ENCODE data around the gene ELMO2. TPM values are rescaled to one million over a fixed set of nuclear protein-coding genes. Genes with fewer than 3 reads are reported as not detected.
A peak's percentile ranks its signal among the peaks of the same experiment; 100 is the strongest.

ELMO2 gene
- total and polyA plus RNA-seq, 9 of the 15 experiments (the other 6 are each of a cell fraction or from before 2014, with no cell fraction given), result 7.5 to 21.5 (median 15.9) TPM

- ChIA-PET CTCF (ENCODE audit: low intra/inter-chr PET ratio) (interaction anchor here (0.6 to 1.5 kb wide), 7 partner anchors 11 to 380 kb away, joined by 3 to 12 read pairs (median 4); partner anchors contain the start of gene CDH22), POLR2A (interaction anchor here (0.7 to 1.9 kb wide), 6 partner anchors 10 to 113 kb away, joined by 3 to 6 read pairs (median 4); no protein-coding TSS in a partner anchor)
- no peaks in the 10 kb centered on the region for H3K9me3 ChIP-seq (replicated peaks; ENCODE audit: control insufficient read depth, insufficient read depth, low read depth, low read length)
- 49% methylated on average over 11 of the region's 12 CpGs for WGBS (ENCODE audit: insufficient coverage, low coverage, missing lambda C conversion rate)
- no peak overlapping the region for H3K4me3 ChIP-seq
- no TSS peak for BruUV-seq (replicated peaks)
- no peak overlapping the region for H2AFZ ChIP-seq (ENCODE audit: low read depth, low read length)
- ATAC-seq, result peak; percentile 81
- peak; percentile 73 for FAIRE-seq
- H3K79me2 ChIP-seq (ENCODE audit: control insufficient read depth, insufficient read depth, low read length), result no peaks in the 10 kb centered on the region
- H3K27me3 ChIP-seq (ENCODE audit: control insufficient read depth in 2 of 2, insufficient read depth in 2 of 2, low read length in 2 of 2), result 0 out of 5 replicates have a peak, but pooled peaks cover 0 to under 1% of the 10 kb centered on the region in 2 experiments
- no peak overlapping the region for H3K27ac ChIP-seq (ENCODE audit: extremely low read depth, low read depth, low read length)
- in situ Hi-C loops (cut with MboI) (no loop called here), intact Hi-C loops (cut with micrococcal nuclease) (loop anchor here (1.0 kb wide), 1 partner anchor 42 kb away; no protein-coding TSS in a partner anchor)
- peak; percentile 73 to 81 (median 81) for DNase-seq (ENCODE audit: extremely low read depth in 1 of 4, low spot score in 3 of 4)
- H4K20me1 ChIP-seq (replicated peaks; ENCODE audit: control insufficient read depth, insufficient read depth, low read length), result peaks cover 10% of the 10 kb centered on the region
- H3K36me3 ChIP-seq (ENCODE audit: control insufficient read depth, insufficient read depth, low read length), result peaks cover 36% of the 10 kb centered on the region; the same call in 2 of the 3 replicates
- H3K4me1 ChIP-seq (replicated peaks in 1 of 2; ENCODE audit: control insufficient read depth in 2 of 2, insufficient read depth in 2 of 2, low read length in 2 of 2), result peaks cover 24 to 34% of the 10 kb centered on the region in 2 experiments
- H3K9me1 ChIP-seq (ENCODE audit: control insufficient read depth, insufficient read depth, low read length), result peaks cover 2% of the 10 kb centered on the region
- no peak overlapping the region for H3K4me2 ChIP-seq (ENCODE audit: insufficient read depth, low read length)
- 0 out of 4 replicates have a peak overlapping the region, but pooled peaks of 1 of the 2 experiments have one; percentile 10 for H3K9ac ChIP-seq (ENCODE audit: insufficient read depth in 1 of 2, low read depth in 2 of 2, low read length in 2 of 2)
- TF ChIP-seq POLR2AphosphoS5 (IDR thresholded peaks at IDR 0.05; ENCODE audit: control insufficient read depth, insufficient read depth, low read depth, low read length), result peak; percentile 40; the same call in 1 of the 2 replicates
- 0 out of 2 replicates have a peak, but pooled peaks have one; percentile 31 for TF ChIP-seq KLF16 (IDR thresholded peaks at IDR 0.05)
- no peak for TF ChIP-seq TARDBP (IDR thresholded peaks at IDR 0.05)
- no peak for TF ChIP-seq YY1 (IDR thresholded peaks at IDR 0.05; ENCODE audit: borderline replicate concordance in 1 of 3, control insufficient read depth in 1 of 3, extremely low read depth in 1 of 3, insufficient read depth in 3 of 3, insufficient read length in 1 of 3, insufficient replicate concordance in 2 of 3, low read depth in 1 of 3, low read length in 2 of 3)
- peak; percentile 68 for TF ChIP-seq SMC3 (conservative IDR thresholded peaks at IDR 0.05; ENCODE audit: insufficient read depth, low read depth, low read length)
- TF ChIP-seq POLR2H (tag; IDR thresholded peaks at IDR 0.05; ENCODE audit: low read depth), result no peak
- peak; percentile 48 to 69 for TF ChIP-seq RAD21 (CRISPR knock-in tag; conservative IDR thresholded peaks at IDR 0.05 in 1 of 2, IDR thresholded peaks at IDR 0.05 in 1 of 2)
- no peak for TF ChIP-seq HLTF (IDR thresholded peaks at IDR 0.05)
- peak; percentile 78 to 87 (median 86) for TF ChIP-seq CTCF (IDR thresholded peaks at IDR 0.05 in 2 of 3, conservative IDR thresholded peaks at IDR 0.05 in 1 of 3; ENCODE audit: insufficient read depth in 2 of 3, low read depth in 1 of 3, low read length in 3 of 3)
- TF ChIP-seq GTF3C2 (IDR thresholded peaks at IDR 0.05; ENCODE audit: borderline replicate concordance, extremely low read depth, insufficient read length), result no peak
- TF ChIP-seq CTCFL (IDR thresholded peaks at IDR 0.05; ENCODE audit: borderline replicate concordance, insufficient read depth, low read depth, low read length, poor library complexity, severe bottlenecking), result peak; percentile 63
Observed at GRCh38 chr20:46349035-46349741, 57.2 kb downstream of the ELMO2 start.
